IPS-18a (cell line): ENCODE data around the gene CCER1.

Experiments used
- H3K27ac ChIP-seq: one replicate; pipeline ENCODE4 v1.5.1; 2013; ENCODE audit warnings: low read length
- H3K27me3 ChIP-seq: one replicate; pipeline ENCODE4 v1.6.1; 2013; ENCODE audit warnings: mild to moderate bottlenecking, low read length; ENCODE audit not compliant: control insufficient read depth, insufficient read depth
- H3K36me3 ChIP-seq: one replicate; pipeline ENCODE4 v1.6.1; 2013; ENCODE audit warnings: low read depth, low read length; ENCODE audit not compliant: control insufficient read depth
- H3K4me1 ChIP-seq: one replicate; pipeline ENCODE4 v1.6.1; 2013; ENCODE audit warnings: low read depth, low read length; ENCODE audit not compliant: control insufficient read depth
- H3K4me3 ChIP-seq: one replicate; pipeline ENCODE4 v1.5.1; 2013; ENCODE audit warnings: low read length
- H3K9ac ChIP-seq: one replicate; pipeline ENCODE4 v1.6.1; 2013; ENCODE audit warnings: mild to moderate bottlenecking, low read length, moderate library complexity
- H3K9me3 ChIP-seq: one replicate; pipeline ENCODE4 v1.6.1; 2013; ENCODE audit warnings: low read depth, low read length; ENCODE audit not compliant: control insufficient read depth

Gene CCER1

DNA sequence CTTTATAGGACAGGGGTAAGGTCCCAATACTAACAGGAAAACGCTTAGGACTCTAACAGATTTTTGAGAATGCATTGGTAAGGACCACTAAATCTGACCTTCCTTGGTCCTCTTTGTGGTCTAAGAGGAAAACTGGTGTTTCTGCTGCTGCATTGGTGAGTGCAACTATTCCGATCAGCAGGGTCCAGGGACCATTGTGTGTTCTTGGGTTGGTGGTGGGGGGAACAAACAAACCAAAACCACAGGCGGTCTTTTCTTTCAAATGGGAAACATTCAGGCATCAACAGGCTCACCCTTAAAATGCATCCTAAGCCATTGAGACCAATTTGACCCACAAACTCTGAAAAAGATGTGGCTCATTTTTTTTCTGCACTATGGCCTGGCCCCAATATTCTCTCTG lies 29.1 kb upstream of the CCER1 start:
- Histone ChIP-seq H3K9ac (no peak overlapping the region), H3K9me3 (no peaks in the 10 kb centered on the region), H3K27ac (no peak overlapping the region), H3K4me3 (no peak overlapping the region), H3K4me1 (peaks cover 15% of the 10 kb centered on the region), H3K27me3 (peaks cover 29% of the 10 kb centered on the region), H3K36me3 (no peaks in the 10 kb centered on the region)

DNA sequence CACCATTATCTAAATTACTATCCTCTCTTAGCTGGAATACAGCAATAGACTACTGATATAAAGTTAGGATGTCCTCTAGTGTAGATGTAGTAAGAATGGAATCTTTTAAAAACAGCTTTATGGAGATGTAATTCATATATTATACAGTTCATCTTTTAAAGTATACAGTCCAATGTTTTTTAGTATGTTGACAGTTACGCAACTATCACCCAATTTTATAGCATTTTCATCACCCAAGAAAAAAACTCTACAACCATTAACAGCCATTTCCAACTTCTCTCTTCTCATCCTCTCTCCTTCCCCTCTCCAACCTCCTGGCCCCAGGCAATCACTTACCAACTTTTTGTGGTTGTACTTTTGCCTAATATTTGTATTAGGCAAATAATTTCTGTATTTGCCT lies 27.2 kb upstream of the CCER1 start:
- H3K36me3 ChIP-seq: no peaks in the 10 kb centered on the region
- no peak overlapping the region for H3K4me3 ChIP-seq
- H3K9ac ChIP-seq: no peak overlapping the region
- no peak overlapping the region for H3K27ac ChIP-seq
- peaks cover 22% of the 10 kb centered on the region for H3K4me1 ChIP-seq
- peaks cover 29% of the 10 kb centered on the region for H3K27me3 ChIP-seq
- no peaks in the 10 kb centered on the region for H3K9me3 ChIP-seq

DNA sequence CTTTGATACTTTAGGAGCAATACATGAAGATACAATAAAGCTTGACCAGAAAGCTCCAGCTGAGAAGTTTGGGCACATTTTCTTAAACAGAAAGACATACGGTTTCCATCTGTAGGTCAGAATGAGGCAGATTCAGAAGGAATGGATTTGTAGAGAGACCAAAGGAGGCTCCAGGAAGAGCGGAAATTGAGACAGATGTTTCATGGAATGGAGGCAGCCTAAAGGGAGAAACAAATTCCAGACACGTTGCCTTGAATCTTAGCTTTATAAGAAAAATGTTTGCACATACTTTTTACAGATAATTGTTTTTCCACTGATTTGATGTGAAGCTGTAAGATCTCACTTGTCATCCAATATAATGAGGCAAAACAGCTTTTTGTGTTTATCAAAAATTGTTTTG lies 25.0 kb upstream of the CCER1 start:
- Histone ChIP-seq H3K4me3 (no peak overlapping the region), H3K27ac (no peak overlapping the region)

DNA sequence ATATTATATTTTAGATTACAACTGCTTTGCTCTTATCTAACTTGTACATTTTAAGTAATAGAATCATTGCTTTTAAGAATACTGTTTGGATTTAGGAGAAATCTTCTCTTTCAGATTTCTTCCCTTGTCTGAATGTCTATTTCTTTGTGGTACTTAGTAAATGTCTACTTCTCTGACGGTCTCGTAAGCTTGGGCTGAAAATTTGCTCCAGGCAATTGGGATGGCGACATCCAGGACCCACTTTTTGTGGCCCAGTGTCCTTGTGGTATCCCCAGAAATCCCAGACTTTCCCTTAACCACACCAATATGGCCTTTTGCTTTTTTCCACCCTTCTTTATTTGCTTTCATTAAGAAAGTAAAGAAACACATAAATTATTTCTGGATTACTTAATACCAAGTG lies 24.0 kb upstream of the CCER1 start:
- no peaks in the 10 kb centered on the region for H3K36me3 ChIP-seq
- H3K9ac ChIP-seq: peak overlapping the region; percentile 17
- no peaks in the 10 kb centered on the region for H3K9me3 ChIP-seq
- peaks cover 14% of the 10 kb centered on the region for H3K4me1 ChIP-seq
- peaks cover 17% of the 10 kb centered on the region for H3K27me3 ChIP-seq
- H3K27ac ChIP-seq: no peak overlapping the region
- no peak overlapping the region for H3K4me3 ChIP-seq

More for the DNA sequence above, 25.0 kb upstream of the CCER1 start:
- H3K9ac ChIP-seq: no peak overlapping the region
- H3K36me3 ChIP-seq: no peaks in the 10 kb centered on the region
- peaks cover 20% of the 10 kb centered on the region for H3K4me1 ChIP-seq
- peaks cover 17% of the 10 kb centered on the region for H3K27me3 ChIP-seq
- no peaks in the 10 kb centered on the region for H3K9me3 ChIP-seq

DNA sequence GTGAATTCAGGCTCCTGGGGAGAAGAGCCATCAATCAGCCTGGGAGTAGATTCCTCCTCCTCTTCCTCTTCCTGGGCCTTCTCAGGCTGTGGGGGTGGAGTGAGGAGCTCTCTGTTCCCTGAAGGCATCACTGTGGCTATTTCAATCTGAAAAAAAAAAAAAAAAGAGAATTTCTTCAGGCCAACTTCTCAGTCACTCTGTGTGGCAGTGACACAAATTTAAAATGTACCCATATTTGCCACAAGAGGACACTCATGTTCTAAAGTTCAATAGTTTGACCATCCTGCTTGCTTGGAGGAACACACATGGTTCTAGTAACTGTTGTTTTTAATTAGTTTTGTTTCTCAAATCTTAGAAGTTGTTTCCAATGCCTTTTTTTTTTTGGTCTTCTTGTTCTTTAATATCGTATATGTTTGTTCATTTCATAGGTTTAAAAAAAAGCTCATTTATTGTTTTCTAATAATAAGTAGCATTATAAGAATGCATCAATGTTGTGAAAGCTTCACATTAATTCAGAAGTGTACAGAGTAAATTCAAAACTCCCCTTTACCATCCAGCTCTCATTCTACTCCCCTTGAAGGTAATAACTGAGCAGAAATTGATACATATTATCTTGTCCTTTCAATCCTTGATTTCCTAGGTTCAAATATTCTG lies 23.3 kb upstream of the CCER1 start:
- Histone ChIP-seq H3K9ac (no peak overlapping the region), H3K4me3 (no peak overlapping the region), H3K27me3 (peaks cover 15% of the 10 kb centered on the region), H3K27ac (no peak overlapping the region), H3K4me1 (peaks cover 7% of the 10 kb centered on the region), H3K36me3 (no peaks in the 10 kb centered on the region), H3K9me3 (no peaks in the 10 kb centered on the region)

DNA sequence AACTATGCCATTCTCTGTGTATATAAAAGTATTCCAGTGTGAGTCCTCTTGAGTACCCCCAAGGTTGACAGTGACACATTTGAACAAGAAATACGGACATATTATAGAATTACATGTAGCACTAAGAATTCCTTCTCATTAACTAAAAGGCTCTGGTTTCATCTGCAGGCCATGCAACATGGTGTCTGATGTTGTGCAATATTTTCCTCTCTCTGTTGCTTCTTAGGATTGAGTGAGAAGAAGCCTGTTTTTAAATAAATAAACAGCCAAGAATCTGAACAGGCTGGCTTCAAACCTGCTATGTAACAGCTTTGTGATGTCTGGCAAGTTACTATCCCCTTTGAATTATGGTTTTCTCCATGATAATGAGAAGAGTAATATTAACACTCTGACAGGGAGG lies 22.2 kb upstream of the CCER1 start:
- H3K27ac ChIP-seq: no peak overlapping the region
- no peak overlapping the region for H3K4me3 ChIP-seq
- no peaks in the 10 kb centered on the region for H3K36me3 ChIP-seq
- no peak overlapping the region for H3K9ac ChIP-seq
- peaks cover 7% of the 10 kb centered on the region for H3K4me1 ChIP-seq
- peaks cover 5% of the 10 kb centered on the region for H3K27me3 ChIP-seq
- H3K9me3 ChIP-seq: no peaks in the 10 kb centered on the region

DNA sequence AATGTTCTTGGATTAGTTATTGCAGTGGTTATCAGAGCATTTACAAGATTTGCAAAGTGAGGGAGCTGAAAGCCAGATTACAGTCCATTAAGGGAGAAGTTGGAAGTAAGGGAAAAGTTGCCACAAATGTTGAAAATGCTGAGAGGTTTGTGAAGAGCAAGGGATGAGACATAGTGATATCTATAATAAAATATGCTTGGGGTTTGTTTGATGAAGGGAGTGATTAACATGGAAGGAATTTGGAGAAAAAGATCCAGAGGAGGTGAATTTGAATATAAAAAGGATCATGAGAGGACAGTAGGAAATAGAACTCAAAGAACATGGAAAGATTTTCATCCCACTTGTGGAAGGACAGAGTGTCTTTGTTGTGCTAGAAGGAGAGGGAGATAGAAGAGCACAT lies 19.3 kb upstream of the CCER1 start:
- H3K9me3 ChIP-seq: no peaks in the 10 kb centered on the region
- no peaks in the 10 kb centered on the region for H3K27me3 ChIP-seq
- no peak overlapping the region for H3K4me3 ChIP-seq
- H3K4me1 ChIP-seq: peaks cover 7% of the 10 kb centered on the region
- H3K9ac ChIP-seq: no peak overlapping the region
- H3K36me3 ChIP-seq: no peaks in the 10 kb centered on the region
- H3K27ac ChIP-seq: no peak overlapping the region

DNA sequence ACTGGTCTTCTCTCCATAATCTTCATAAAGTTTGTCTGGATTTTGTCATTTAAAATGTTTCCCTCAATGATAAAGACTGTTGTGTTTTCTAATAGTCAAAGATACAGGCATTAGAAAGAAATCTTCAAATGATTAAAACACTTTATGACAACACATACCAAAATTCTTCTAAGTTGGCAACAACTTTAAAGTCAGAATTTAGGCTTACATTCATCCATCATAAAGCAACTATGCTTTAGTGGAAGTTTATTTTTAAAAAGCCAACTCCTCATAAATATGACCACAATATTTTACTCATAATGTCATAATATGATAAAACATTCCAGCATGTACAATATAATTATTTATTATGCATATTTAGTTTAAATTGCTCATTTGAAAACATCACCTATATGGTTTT lies 17.2 kb upstream of the CCER1 start:
- Histone ChIP-seq H3K27me3 (no peaks in the 10 kb centered on the region), H3K9me3 (no peaks in the 10 kb centered on the region), H3K9ac (no peak overlapping the region), H3K27ac (no peak overlapping the region), H3K4me1 (no peaks in the 10 kb centered on the region), H3K36me3 (no peaks in the 10 kb centered on the region), H3K4me3 (no peak overlapping the region)

DNA sequence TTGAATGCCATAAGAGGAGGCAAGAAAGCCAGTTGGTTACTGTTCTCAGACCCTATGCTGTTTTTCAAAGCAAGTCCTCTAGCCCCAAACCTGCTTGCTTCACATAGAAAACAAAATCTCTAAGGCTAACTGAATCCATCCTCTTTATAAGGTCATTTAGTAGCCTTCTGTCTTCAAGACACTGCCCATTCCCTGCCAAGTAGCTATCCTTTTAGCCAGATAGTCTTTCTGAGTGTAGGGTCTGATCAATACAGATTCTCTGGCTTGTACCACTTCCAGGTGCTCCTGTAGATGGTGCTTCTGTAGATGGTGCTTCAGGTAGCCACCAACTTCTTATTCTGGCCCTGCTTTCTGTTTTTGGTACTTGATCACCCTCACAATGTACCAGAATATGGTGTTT lies 15.9 kb upstream of the CCER1 start:
- H3K9me3 ChIP-seq: no peaks in the 10 kb centered on the region
- H3K27me3 ChIP-seq: no peaks in the 10 kb centered on the region
- no peaks in the 10 kb centered on the region for H3K4me1 ChIP-seq
- H3K36me3 ChIP-seq: no peaks in the 10 kb centered on the region
- H3K4me3 ChIP-seq: no peak overlapping the region
- H3K27ac ChIP-seq: no peak overlapping the region
- no peak overlapping the region for H3K9ac ChIP-seq

DNA sequence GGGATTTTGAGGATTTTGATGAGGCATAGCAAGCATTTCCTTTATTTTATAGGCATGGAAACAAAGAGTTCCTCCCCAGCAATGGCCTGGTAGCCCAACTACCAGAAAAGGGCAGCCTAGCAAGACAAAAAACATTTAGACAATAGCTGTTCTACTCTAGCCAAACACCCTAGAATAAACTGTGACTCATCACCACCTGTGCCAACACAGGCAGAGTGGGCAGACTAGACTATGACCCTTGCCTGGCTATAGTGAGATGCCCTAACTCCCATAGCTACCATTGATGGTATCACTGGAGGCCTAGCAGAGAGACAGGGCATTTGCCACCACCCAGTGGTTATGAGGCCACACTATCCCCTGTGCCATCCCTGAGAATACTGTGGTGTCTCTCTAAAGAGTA lies 15.5 kb upstream of the CCER1 start:
- H3K27me3 ChIP-seq: no peaks in the 10 kb centered on the region
- no peak overlapping the region for H3K4me3 ChIP-seq
- H3K36me3 ChIP-seq: no peaks in the 10 kb centered on the region
- no peaks in the 10 kb centered on the region for H3K9me3 ChIP-seq
- no peak overlapping the region for H3K9ac ChIP-seq
- H3K27ac ChIP-seq: no peak overlapping the region
- H3K4me1 ChIP-seq: no peaks in the 10 kb centered on the region

DNA sequence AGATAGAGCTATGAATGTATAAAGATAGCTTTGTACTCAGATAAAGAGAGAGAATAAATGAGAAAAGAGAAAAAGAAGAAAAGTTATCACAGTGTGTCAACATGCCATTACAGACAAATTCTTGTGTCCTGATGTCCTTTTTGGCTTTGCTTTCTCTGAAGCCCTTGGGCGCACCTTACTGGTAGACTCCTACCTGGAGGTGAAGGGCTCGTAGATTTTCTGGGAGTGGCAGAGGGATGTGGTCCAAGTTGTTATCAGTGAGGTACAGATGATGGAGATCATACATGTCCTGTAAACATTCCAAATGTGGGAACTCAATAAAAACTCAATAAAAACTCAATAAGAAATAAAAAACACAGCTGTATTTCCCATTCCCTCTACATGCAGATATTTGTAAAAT lies 14.9 kb upstream of the CCER1 start:
- no peaks in the 10 kb centered on the region for H3K4me1 ChIP-seq
- no peak overlapping the region for H3K9ac ChIP-seq
- H3K27me3 ChIP-seq: no peaks in the 10 kb centered on the region
- H3K27ac ChIP-seq: no peak overlapping the region
- H3K36me3 ChIP-seq: no peaks in the 10 kb centered on the region
- H3K9me3 ChIP-seq: no peaks in the 10 kb centered on the region
- H3K4me3 ChIP-seq: no peak overlapping the region

DNA sequence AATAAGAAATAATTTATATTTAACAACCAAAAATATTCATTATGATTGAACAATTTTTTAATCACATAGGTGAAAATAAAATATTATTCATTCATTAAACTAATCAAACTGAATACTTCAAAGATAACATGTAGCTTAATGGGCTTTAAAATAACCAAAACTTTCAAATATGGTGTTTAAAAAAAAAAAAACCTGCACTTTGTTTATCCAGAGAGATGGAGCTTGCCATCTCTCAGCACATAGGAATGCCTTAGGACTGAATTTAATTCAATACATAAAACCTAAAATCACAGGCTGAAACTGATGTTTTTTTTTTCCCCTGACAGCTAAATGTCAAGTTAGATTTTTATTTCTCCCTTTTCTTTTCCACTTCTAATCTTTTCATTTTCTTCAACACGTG lies 14.4 kb upstream of the CCER1 start:
- Histone ChIP-seq H3K27me3 (no peaks in the 10 kb centered on the region), H3K36me3 (no peaks in the 10 kb centered on the region), H3K9ac (no peak overlapping the region), H3K27ac (no peak overlapping the region), H3K9me3 (no peaks in the 10 kb centered on the region), H3K4me3 (no peak overlapping the region), H3K4me1 (no peaks in the 10 kb centered on the region)
